ENCODE data around the gene OSM. TPM values are rescaled to one million over a fixed set of nuclear protein-coding genes. Genes with fewer than 3 reads are reported as not detected.

The OSM gene
- total RNA-seq, 2 donors from 2014 or later = 15.5 to 38.7 TPM

GRCh38 chr22:30285176-30285845 is 18.7 kb upstream of the OSM start:
- DNase-seq (ENCODE audit: low spot score) (no peak), ATAC-seq (no peak)
- Mint-ChIP-seq H3K27me3 (no peaks in the 10 kb centered on the region), H3K9me3 (no peaks in the 10 kb centered on the region), H3K4me1 (ENCODE audit: low read depth in 2 of 2) (peaks cover 12 to 16% of the 10 kb centered on the region in 2 donors), H3K4me3 (no peak overlapping the region), H3K27ac (peak overlapping the region in 1 of 2 donors; percentile 29), H3K36me3 (no peaks in the 10 kb centered on the region)

- Mint-ChIP-seq H3K4me1 (ENCODE audit: low read depth in 2 of 2) (peaks cover 10 to 12% of the 10 kb centered on the region in 2 donors), H3K9me3 (no peaks in the 10 kb centered on the region), H3K27me3 (no peaks in the 10 kb centered on the region), H3K36me3 (no peaks in the 10 kb centered on the region), H3K4me3 (no peak overlapping the region), H3K27ac (peak overlapping the region in 1 of 2 donors; percentile 29)
- DNase-seq (ENCODE audit: low spot score) (no peak), ATAC-seq (no peak)
Observed at GRCh38 chr22:30284666-30285065, 18.0 kb upstream of the OSM start.

GRCh38 chr22:30284172-30284571 is 17.5 kb upstream of the OSM start:
- no peak for DNase-seq (ENCODE audit: low spot score)
- H3K27me3 Mint-ChIP-seq = no peaks in the 10 kb centered on the region
- no peaks in the 10 kb centered on the region for H3K36me3 Mint-ChIP-seq
- H3K4me3 Mint-ChIP-seq = no peak overlapping the region
- no peak for ATAC-seq
- no peaks in the 10 kb centered on the region for H3K9me3 Mint-ChIP-seq
- H3K27ac Mint-ChIP-seq = peak overlapping the region in 1 of 2 donors; percentile 29
- H3K4me1 Mint-ChIP-seq (ENCODE audit: low read depth in 2 of 2) = peaks cover 13 to 14% of the 10 kb centered on the region in 2 donors

GRCh38 chr22:30283342-30283741 is 16.7 kb upstream of the OSM start:
- H3K27ac Mint-ChIP-seq = no peak overlapping the region
- H3K27me3 Mint-ChIP-seq = no peaks in the 10 kb centered on the region
- no peak for DNase-seq (ENCODE audit: low spot score)
- no peak overlapping the region for H3K4me3 Mint-ChIP-seq
- H3K4me1 Mint-ChIP-seq (ENCODE audit: low read depth in 2 of 2) = peaks cover 13 to 14% of the 10 kb centered on the region in 2 donors
- H3K9me3 Mint-ChIP-seq = no peaks in the 10 kb centered on the region
- no peak for ATAC-seq
- no peaks in the 10 kb centered on the region for H3K36me3 Mint-ChIP-seq

- Mint-ChIP-seq H3K4me1 (ENCODE audit: low read depth in 2 of 2) (peaks cover 5 to 13% of the 10 kb centered on the region in 2 donors), H3K36me3 (no peaks in the 10 kb centered on the region), H3K27me3 (peaks cover 0 to 3% of the 10 kb centered on the region in 2 donors), H3K27ac (no peak overlapping the region), H3K4me3 (no peak overlapping the region), H3K9me3 (no peaks in the 10 kb centered on the region)
- DNase-seq (ENCODE audit: low spot score) = no peak
- no peak for ATAC-seq
Observed at GRCh38 chr22:30282616-30283046, 16.0 kb upstream of the OSM start.

- Mint-ChIP-seq H3K27me3 (peaks cover 0 to 13% of the 10 kb centered on the region in 2 donors), H3K4me1 (ENCODE audit: low read depth in 2 of 2) (peaks cover 14 to 22% of the 10 kb centered on the region in 2 donors), H3K9me3 (no peaks in the 10 kb centered on the region), H3K27ac (no peak overlapping the region), H3K36me3 (no peaks in the 10 kb centered on the region), H3K4me3 (no peak overlapping the region)
- DNase-seq (ENCODE audit: low spot score) = no peak
- no peak for ATAC-seq
Observed at GRCh38 chr22:30280505-30280904, 13.9 kb upstream of the OSM start.

GRCh38 chr22:30279932-30280331 is 13.3 kb upstream of the OSM start:
- peaks cover 19 to 27% of the 10 kb centered on the region in 2 donors for H3K4me1 Mint-ChIP-seq (ENCODE audit: low read depth in 2 of 2)
- H3K4me3 Mint-ChIP-seq = no peak overlapping the region
- no peak overlapping the region for H3K27ac Mint-ChIP-seq
- ATAC-seq = no peak
- no peak for DNase-seq (ENCODE audit: low spot score)
- peaks cover 0 to 16% of the 10 kb centered on the region in 2 donors for H3K27me3 Mint-ChIP-seq
- no peaks in the 10 kb centered on the region for H3K36me3 Mint-ChIP-seq
- H3K9me3 Mint-ChIP-seq = no peaks in the 10 kb centered on the region

GRCh38 chr22:30279046-30279788 is 12.6 kb upstream of the OSM start:
- ATAC-seq (peak; percentile 31 to 52), DNase-seq (ENCODE audit: low spot score) (no peak)
- Mint-ChIP-seq H3K27ac (no peak overlapping the region), H3K36me3 (no peaks in the 10 kb centered on the region), H3K27me3 (peaks cover 0 to 19% of the 10 kb centered on the region in 2 donors), H3K4me1 (ENCODE audit: low read depth in 2 of 2) (peaks cover 19 to 27% of the 10 kb centered on the region in 2 donors), H3K9me3 (no peaks in the 10 kb centered on the region), H3K4me3 (no peak overlapping the region)

- peaks cover 30 to 34% of the 10 kb centered on the region in 2 donors for H3K4me1 Mint-ChIP-seq (ENCODE audit: low read depth in 2 of 2)
- no peak for ATAC-seq
- H3K4me3 Mint-ChIP-seq = no peak overlapping the region
- H3K36me3 Mint-ChIP-seq = no peaks in the 10 kb centered on the region
- DNase-seq (ENCODE audit: low spot score) = no peak
- peaks cover 0 to 19% of the 10 kb centered on the region in 2 donors for H3K27me3 Mint-ChIP-seq
- no peak overlapping the region for H3K27ac Mint-ChIP-seq
- no peaks in the 10 kb centered on the region for H3K9me3 Mint-ChIP-seq
Observed at GRCh38 chr22:30277547-30278344, 11.1 kb upstream of the OSM start.

GRCh38 chr22:30276039-30276438 is 9.4 kb upstream of the OSM start:
- H3K36me3 Mint-ChIP-seq = no peaks in the 10 kb centered on the region
- peak overlapping the region in 1 of 2 donors; percentile 5 for H3K27ac Mint-ChIP-seq
- DNase-seq (ENCODE audit: low spot score) = no peak
- peaks cover 35% of the 10 kb centered on the region in 2 donors for H3K4me1 Mint-ChIP-seq (ENCODE audit: low read depth in 2 of 2)
- ATAC-seq = no peak
- H3K4me3 Mint-ChIP-seq = no peak overlapping the region
- peaks cover 0 to 19% of the 10 kb centered on the region in 2 donors for H3K27me3 Mint-ChIP-seq
- H3K9me3 Mint-ChIP-seq = no peaks in the 10 kb centered on the region

GRCh38 chr22:30275625-30276024 is 9.0 kb upstream of the OSM start:
- ATAC-seq (no peak), DNase-seq (ENCODE audit: low spot score) (no peak)
- Mint-ChIP-seq H3K36me3 (no peaks in the 10 kb centered on the region), H3K4me1 (ENCODE audit: low read depth in 2 of 2) (peaks cover 35 to 37% of the 10 kb centered on the region in 2 donors), H3K27me3 (peaks cover 0 to 19% of the 10 kb centered on the region in 2 donors), H3K27ac (peak overlapping the region in 1 of 2 donors; percentile 5), H3K4me3 (no peak overlapping the region), H3K9me3 (no peaks in the 10 kb centered on the region)

- no peak for ATAC-seq
- no peak overlapping the region for H3K4me3 Mint-ChIP-seq
- no peak for DNase-seq (ENCODE audit: low spot score)
- H3K36me3 Mint-ChIP-seq = no peaks in the 10 kb centered on the region
- peaks cover 31 to 35% of the 10 kb centered on the region in 2 donors for H3K4me1 Mint-ChIP-seq (ENCODE audit: low read depth in 2 of 2)
- H3K27me3 Mint-ChIP-seq = peaks cover 0 to 19% of the 10 kb centered on the region in 2 donors
- H3K27ac Mint-ChIP-seq = no peak overlapping the region
- H3K9me3 Mint-ChIP-seq = no peaks in the 10 kb centered on the region
Observed at GRCh38 chr22:30274437-30274812, 7.8 kb upstream of the OSM start.

GRCh38 chr22:30273711-30274436 is 7.2 kb upstream of the OSM start:
- H3K36me3 Mint-ChIP-seq = no peaks in the 10 kb centered on the region
- no peak overlapping the region for H3K4me3 Mint-ChIP-seq
- no peak for ATAC-seq
- peaks cover 0 to 19% of the 10 kb centered on the region in 2 donors for H3K27me3 Mint-ChIP-seq
- no peaks in the 10 kb centered on the region for H3K9me3 Mint-ChIP-seq
- no peak for DNase-seq (ENCODE audit: low spot score)
- H3K4me1 Mint-ChIP-seq (ENCODE audit: low read depth in 2 of 2) = peaks cover 31 to 34% of the 10 kb centered on the region in 2 donors
- peak overlapping the region; percentile 38 to 47 for H3K27ac Mint-ChIP-seq

All from natural killer cell treated with Interleukin-12 subunit alpha and Interleukin-12 subunit beta and Interleukin-15 and Interleukin-18, amount 100 ng/mL, for 72 hours (primary cell).